Neural cell (in vitro differentiated cells): ENCODE measurements around the gene LIN54. TPM values are rescaled to one million over a fixed set of nuclear protein-coding genes. Genes with fewer than 3 reads are reported as not detected.

Source experiments
- H2AFZ ChIP-seq: fragments of 200-600, 300-800 bp; sonication (generic), shearing (Covaris generic); 2 replicates; pipeline ENCODE4 v1.6.0; 2014; ENCODE audit warnings: low read depth, mild to moderate bottlenecking, antibody characterized with exemption, low read length, moderate library complexity
- H3F3A ChIP-seq: fragments of 200-600 bp; shearing (Covaris generic); 2 replicates; pipeline ENCODE4 v1.6.1; 2016; ENCODE audit warnings: mild to moderate bottlenecking, moderate library complexity, mixed read lengths, antibody characterized with exemption, low read length; ENCODE audit not compliant: insufficient read depth, poor library complexity, severe bottlenecking
- H3K27ac ChIP-seq: fragments of 200-600, 300-800 bp; sonication (generic), shearing (Covaris generic); 2 replicates; pipeline ENCODE4 v1.5.1; 2014; ENCODE audit warnings: mild to moderate bottlenecking, low read length, moderate library complexity
- H3K27me3 ChIP-seq: fragments of 300-800, 200-600 bp; sonication (generic), shearing (Covaris generic); 2 replicates; pipeline ENCODE4 v1.6.0; 2014; ENCODE audit warnings: mild to moderate bottlenecking, low read depth, low read length, moderate library complexity; ENCODE audit not compliant: insufficient read depth
- H3K36me3 ChIP-seq: fragments of 300-800, 200-600 bp; sonication (generic), shearing (Covaris generic); 2 replicates; pipeline ENCODE4 v1.5.1; 2014; ENCODE audit warnings: mild to moderate bottlenecking, antibody characterized with exemption, low read length, moderate library complexity; ENCODE audit not compliant: insufficient read depth
- H3K4me2 ChIP-seq: fragments of 300-800, 200-600 bp; sonication (generic), shearing (Covaris generic); 2 replicates; pipeline ENCODE4 v1.6.0; 2014; ENCODE audit warnings: mild to moderate bottlenecking, low read length
- H3K4me3 ChIP-seq: fragments of 300-800, 200-600 bp; sonication (generic), shearing (Covaris generic); 2 replicates; pipeline ENCODE4 v1.5.1; 2014; ENCODE audit warnings: mild to moderate bottlenecking, low read length, moderate library complexity
- H3K79me2 ChIP-seq: fragments of 200-600 bp; shearing (Covaris generic); replicated peaks from 2 replicates; pipeline ENCODE4 v1.6.0; 2014; ENCODE audit warnings: mild to moderate bottlenecking, low read length, moderate library complexity; ENCODE audit not compliant: insufficient read depth
- H3K9ac ChIP-seq: fragments of 300-800, 200-600 bp; sonication (generic), shearing (Covaris generic); 2 replicates; pipeline ENCODE4 v1.6.1; 2016; ENCODE audit warnings: mild to moderate bottlenecking, low read length, mixed read lengths
- H3K9me2 ChIP-seq: fragments of 200-600 bp; shearing (Covaris generic); 2 replicates; pipeline ENCODE4 v1.6.1; 2016; ENCODE audit warnings: mild to moderate bottlenecking, low read length, mixed read lengths; ENCODE audit not compliant: insufficient read depth
- H3K9me3 ChIP-seq: fragments of 200-600, 300-800 bp; sonication (generic), shearing (Covaris generic); 2 replicates; pipeline ENCODE4 v1.6.1; 2016; ENCODE audit warnings: mild to moderate bottlenecking, mixed run types, low read length, moderate library complexity, mixed read lengths
- H4K20me1 ChIP-seq: fragments of 200-600 bp; shearing (Covaris generic); 2 replicates; pipeline ENCODE4 v1.6.1; 2016; ENCODE audit warnings: mild to moderate bottlenecking, mixed run types; ENCODE audit not compliant: insufficient read depth
- EP300 ChIP-seq: fragments of 450-650 bp; conservative IDR thresholded peaks from 2 replicates; pipeline ENCODE4 v1.6.1; 2014; ENCODE audit warnings: antibody characterized with exemption, mild to moderate bottlenecking, moderate library complexity; ENCODE audit not compliant: poor library complexity, severe bottlenecking
- EZH2 ChIP-seq: fragments of 200-600, 300-800 bp; shearing (Covaris generic), sonication (generic); IDR thresholded peaks from 2 replicates; pipeline ENCODE4 v1.6.1; 2014; ENCODE audit warnings: antibody characterized with exemption, low read length, borderline replicate concordance, mild to moderate bottlenecking; ENCODE audit not compliant: insufficient read depth, poor library complexity, severe bottlenecking
- MXI1 ChIP-seq: fragments of 450-650 bp; conservative IDR thresholded peaks from 2 replicates; pipeline ENCODE4 v1.6.1; 2014; ENCODE audit warnings: antibody characterized with exemption, mild to moderate bottlenecking; ENCODE audit not compliant: poor library complexity, severe bottlenecking
- POLR2AphosphoS5 ChIP-seq: IDR thresholded peaks from 2 replicates; pipeline ENCODE4 v1.6.1; 2012
- RAD21 ChIP-seq: fragments of 450-650 bp; conservative IDR thresholded peaks from 2 replicates; pipeline ENCODE4 v1.6.1; 2014; ENCODE audit warnings: antibody characterized with exemption, mild to moderate bottlenecking, moderate library complexity
- SMC3 ChIP-seq: fragments of 450-650 bp; conservative IDR thresholded peaks from 2 replicates; pipeline ENCODE4 v1.6.1; 2014; ENCODE audit warnings: antibody characterized with exemption, mild to moderate bottlenecking, moderate library complexity; ENCODE audit not compliant: poor library complexity
- TAF1 ChIP-seq: IDR thresholded peaks from 2 replicates; pipeline ENCODE4 v1.6.1; 2012; ENCODE audit warnings: low read depth
- polyA plus RNA-seq: library from polyadenylated mRNA; depleted of rRNA; stranded (reverse); fragments of >200 nt; gene quantifications from 2 replicates; pipeline ENCODE4 v1.2.3, GENCODE V29; 2014
- TF ChIP-seq, protein P1 (sequence below): IDR thresholded peaks from 2 replicates; pipeline ENCODE4 v1.6.1; 2012; ENCODE audit warnings: borderline replicate concordance
- TF ChIP-seq, protein P2 (sequence below): fragments of 450-650 bp; IDR thresholded peaks from 2 replicates; pipeline ENCODE4 v1.5.1; 2014; ENCODE audit warnings: antibody characterized with exemption, mild to moderate bottlenecking, moderate library complexity; ENCODE audit not compliant: poor library complexity, severe bottlenecking

LIN54 gene
- polyA plus RNA-seq, 1 donor from 2014 or later, result 7.3 TPM

DNA sequence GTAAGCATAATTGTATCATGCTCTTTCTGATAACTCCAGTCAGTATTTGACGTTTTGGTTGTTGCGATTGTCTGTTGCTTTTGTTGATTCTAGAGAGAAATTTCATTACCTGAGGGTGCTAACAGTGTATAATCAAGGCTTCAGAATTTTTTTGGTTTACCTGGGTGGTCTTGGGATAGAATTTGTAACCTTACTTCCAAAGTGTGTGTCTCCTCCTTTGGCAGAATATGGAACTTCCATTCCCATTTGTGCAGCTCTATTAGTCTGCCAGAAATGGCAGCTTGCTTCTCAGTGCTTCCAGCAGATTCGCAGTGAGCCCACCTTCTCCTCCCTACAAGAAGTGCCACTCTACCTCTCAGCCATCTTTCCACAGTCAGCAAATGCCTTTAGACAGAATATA is 29.6 kb upstream of the LIN54 start:
- no peak for TF ChIP-seq TAF1
- TF ChIP-seq POLR2AphosphoS5, result no peak
- no peak for TF ChIP-seq EZH2
- no peak for TF ChIP-seq EP300
- TF ChIP-seq, protein P1, sequence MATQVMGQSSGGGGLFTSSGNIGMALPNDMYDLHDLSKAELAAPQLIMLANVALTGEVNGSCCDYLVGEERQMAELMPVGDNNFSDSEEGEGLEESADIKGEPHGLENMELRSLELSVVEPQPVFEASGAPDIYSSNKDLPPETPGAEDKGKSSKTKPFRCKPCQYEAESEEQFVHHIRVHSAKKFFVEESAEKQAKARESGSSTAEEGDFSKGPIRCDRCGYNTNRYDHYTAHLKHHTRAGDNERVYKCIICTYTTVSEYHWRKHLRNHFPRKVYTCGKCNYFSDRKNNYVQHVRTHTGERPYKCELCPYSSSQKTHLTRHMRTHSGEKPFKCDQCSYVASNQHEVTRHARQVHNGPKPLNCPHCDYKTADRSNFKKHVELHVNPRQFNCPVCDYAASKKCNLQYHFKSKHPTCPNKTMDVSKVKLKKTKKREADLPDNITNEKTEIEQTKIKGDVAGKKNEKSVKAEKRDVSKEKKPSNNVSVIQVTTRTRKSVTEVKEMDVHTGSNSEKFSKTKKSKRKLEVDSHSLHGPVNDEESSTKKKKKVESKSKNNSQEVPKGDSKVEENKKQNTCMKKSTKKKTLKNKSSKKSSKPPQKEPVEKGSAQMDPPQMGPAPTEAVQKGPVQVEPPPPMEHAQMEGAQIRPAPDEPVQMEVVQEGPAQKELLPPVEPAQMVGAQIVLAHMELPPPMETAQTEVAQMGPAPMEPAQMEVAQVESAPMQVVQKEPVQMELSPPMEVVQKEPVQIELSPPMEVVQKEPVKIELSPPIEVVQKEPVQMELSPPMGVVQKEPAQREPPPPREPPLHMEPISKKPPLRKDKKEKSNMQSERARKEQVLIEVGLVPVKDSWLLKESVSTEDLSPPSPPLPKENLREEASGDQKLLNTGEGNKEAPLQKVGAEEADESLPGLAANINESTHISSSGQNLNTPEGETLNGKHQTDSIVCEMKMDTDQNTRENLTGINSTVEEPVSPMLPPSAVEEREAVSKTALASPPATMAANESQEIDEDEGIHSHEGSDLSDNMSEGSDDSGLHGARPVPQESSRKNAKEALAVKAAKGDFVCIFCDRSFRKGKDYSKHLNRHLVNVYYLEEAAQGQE, result no peak
- TF ChIP-seq RAD21, result no peak
- no peak for TF ChIP-seq SMC3
- TF ChIP-seq, protein P2, sequence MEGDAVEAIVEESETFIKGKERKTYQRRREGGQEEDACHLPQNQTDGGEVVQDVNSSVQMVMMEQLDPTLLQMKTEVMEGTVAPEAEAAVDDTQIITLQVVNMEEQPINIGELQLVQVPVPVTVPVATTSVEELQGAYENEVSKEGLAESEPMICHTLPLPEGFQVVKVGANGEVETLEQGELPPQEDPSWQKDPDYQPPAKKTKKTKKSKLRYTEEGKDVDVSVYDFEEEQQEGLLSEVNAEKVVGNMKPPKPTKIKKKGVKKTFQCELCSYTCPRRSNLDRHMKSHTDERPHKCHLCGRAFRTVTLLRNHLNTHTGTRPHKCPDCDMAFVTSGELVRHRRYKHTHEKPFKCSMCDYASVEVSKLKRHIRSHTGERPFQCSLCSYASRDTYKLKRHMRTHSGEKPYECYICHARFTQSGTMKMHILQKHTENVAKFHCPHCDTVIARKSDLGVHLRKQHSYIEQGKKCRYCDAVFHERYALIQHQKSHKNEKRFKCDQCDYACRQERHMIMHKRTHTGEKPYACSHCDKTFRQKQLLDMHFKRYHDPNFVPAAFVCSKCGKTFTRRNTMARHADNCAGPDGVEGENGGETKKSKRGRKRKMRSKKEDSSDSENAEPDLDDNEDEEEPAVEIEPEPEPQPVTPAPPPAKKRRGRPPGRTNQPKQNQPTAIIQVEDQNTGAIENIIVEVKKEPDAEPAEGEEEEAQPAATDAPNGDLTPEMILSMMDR, result no peak
- no peak for TF ChIP-seq MXI1
- no peak overlapping the region for H3K27ac ChIP-seq
- H3K9ac ChIP-seq, result no peak overlapping the region
- no peaks in the 10 kb centered on the region for H4K20me1 ChIP-seq
- no peaks in the 10 kb centered on the region for H3K36me3 ChIP-seq
- H3F3A ChIP-seq, result no peaks in the 10 kb centered on the region
- H3K27me3 ChIP-seq, result no peaks in the 10 kb centered on the region
- no peak overlapping the region for H3K4me3 ChIP-seq
- H3K9me2 ChIP-seq, result no peaks in the 10 kb centered on the region
- peaks cover 61% of the 10 kb centered on the region for H3K79me2 ChIP-seq
- H2AFZ ChIP-seq, result no peak overlapping the region
- no peak overlapping the region for H3K4me2 ChIP-seq
- H3K9me3 ChIP-seq, result no peaks in the 10 kb centered on the region

DNA sequence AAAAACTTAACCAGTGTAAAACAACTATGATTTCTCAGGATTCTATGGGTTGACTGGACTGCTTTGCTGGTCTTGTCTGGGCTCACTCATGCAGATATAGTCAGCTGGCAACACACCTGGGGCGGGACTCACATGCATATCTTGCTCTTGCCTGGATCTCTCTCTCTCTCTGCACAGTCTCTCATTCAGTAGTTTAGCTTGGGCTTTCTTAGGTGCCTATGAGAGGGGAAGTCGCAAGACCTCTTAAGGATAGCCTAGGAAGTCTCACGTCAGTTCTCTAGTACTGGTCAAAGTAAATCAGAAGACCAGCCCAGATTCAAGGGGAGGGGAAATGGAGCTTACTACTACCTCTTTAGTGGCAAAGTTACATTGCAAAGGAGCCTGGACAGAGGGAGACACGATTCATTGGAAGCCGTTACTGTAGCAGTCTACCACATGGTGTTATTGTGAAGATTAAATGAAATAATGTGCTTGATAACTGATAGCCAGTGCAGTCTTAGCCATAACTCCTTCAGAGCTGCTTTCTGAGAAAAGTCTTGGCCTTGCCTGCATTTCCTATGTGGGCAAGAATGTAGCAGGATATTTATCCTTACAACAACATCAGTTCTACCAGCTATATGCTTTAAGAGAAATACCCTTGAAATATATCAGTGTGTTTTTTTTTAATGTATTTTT is 26.5 kb upstream of the LIN54 start:
- Histone ChIP-seq H3K27ac (no peak overlapping the region), H3K9ac (no peak overlapping the region), H3K9me3 (no peaks in the 10 kb centered on the region), H3F3A (no peaks in the 10 kb centered on the region), H3K36me3 (no peaks in the 10 kb centered on the region), H3K79me2 (peaks cover 47% of the 10 kb centered on the region), H4K20me1 (no peaks in the 10 kb centered on the region), H3K27me3 (no peaks in the 10 kb centered on the region), H3K9me2 (no peaks in the 10 kb centered on the region), H3K4me2 (peak overlapping the region; percentile 58), H2AFZ (no peak overlapping the region), H3K4me3 (peak overlapping the region; percentile 71)
- no peak for TF ChIP-seq TAF1
- no peak for TF ChIP-seq MXI1
- no peak for TF ChIP-seq EP300
- no peak for TF ChIP-seq SMC3
- TF ChIP-seq, protein P2, result no peak
- TF ChIP-seq POLR2AphosphoS5, result no peak
- no peak for TF ChIP-seq RAD21
- TF ChIP-seq EZH2, result no peak
- TF ChIP-seq, protein P1, result no peak
